ENCODE measurements around the gene KCP. TPM values are rescaled to one million over a fixed set of nuclear protein-coding genes. Genes with fewer than 3 reads are reported as not detected.

KCP gene
- total RNA-seq, 4 donors from 2014 or later, result 0.07 to 0.68 (median 0.21) TPM; not detected in 1

DNA sequence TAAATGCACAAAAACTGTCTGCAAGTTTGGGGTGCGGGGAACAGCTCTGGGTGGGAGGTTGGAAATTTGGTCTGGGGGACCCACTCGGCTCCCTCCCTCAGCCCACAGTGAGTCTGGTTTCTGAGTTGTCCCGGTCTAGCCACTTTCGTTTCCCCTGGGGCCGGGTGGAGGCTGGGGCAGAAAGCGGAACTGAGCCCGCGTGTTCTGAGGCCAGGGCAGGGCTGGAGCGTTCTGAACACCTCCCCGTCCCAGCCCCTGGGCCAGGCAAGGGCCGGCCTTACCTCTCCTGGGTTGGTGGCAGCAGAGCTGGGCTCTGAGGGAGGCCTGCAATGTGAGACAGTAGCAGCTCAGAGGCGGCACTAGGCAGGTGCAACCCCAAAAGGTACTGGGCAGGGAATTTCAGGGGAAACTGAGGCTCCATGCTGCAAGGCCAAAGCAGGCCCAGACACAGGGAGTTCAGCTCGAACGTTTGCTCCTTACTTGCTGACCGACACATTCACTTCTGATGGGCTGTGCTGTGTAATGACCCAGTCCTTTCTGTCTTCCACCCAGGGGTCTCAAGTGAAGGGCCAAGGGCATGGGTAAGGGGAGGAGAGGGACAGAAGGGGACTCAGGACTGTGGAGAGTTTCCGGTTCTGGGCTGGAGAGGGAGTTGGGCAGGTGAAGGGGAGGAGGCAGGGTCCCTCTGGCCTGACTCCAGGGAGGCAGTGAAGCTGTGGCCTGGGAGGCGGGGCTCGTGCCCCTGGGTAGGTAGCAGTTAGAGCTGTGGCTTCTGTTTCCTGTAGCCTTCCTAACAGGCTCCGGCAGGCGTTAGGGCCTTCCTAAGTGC lies 30.2 kb upstream of the KCP start:
- intact Hi-C loops (cut with DNase I; ENCODE audit: low total_unique reads), result no loop called here
- no peak overlapping the region for H3K4me3 ChIP-seq (ENCODE audit: low read depth, poor library complexity, severe bottlenecking)
- no peak for TF ChIP-seq POLR2A (IDR thresholded peaks at IDR 0.05)
- TF ChIP-seq, protein P1, sequence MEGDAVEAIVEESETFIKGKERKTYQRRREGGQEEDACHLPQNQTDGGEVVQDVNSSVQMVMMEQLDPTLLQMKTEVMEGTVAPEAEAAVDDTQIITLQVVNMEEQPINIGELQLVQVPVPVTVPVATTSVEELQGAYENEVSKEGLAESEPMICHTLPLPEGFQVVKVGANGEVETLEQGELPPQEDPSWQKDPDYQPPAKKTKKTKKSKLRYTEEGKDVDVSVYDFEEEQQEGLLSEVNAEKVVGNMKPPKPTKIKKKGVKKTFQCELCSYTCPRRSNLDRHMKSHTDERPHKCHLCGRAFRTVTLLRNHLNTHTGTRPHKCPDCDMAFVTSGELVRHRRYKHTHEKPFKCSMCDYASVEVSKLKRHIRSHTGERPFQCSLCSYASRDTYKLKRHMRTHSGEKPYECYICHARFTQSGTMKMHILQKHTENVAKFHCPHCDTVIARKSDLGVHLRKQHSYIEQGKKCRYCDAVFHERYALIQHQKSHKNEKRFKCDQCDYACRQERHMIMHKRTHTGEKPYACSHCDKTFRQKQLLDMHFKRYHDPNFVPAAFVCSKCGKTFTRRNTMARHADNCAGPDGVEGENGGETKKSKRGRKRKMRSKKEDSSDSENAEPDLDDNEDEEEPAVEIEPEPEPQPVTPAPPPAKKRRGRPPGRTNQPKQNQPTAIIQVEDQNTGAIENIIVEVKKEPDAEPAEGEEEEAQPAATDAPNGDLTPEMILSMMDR (IDR thresholded peaks at IDR 0.05), result no peak
- 70 to 82% methylated on average over 18 to 20 of the region's 20 CpGs for WGBS, 2 donors
- peak; percentile 49 to 89 for DNase-seq (ENCODE audit: low spot score in 2 of 2)

DNA sequence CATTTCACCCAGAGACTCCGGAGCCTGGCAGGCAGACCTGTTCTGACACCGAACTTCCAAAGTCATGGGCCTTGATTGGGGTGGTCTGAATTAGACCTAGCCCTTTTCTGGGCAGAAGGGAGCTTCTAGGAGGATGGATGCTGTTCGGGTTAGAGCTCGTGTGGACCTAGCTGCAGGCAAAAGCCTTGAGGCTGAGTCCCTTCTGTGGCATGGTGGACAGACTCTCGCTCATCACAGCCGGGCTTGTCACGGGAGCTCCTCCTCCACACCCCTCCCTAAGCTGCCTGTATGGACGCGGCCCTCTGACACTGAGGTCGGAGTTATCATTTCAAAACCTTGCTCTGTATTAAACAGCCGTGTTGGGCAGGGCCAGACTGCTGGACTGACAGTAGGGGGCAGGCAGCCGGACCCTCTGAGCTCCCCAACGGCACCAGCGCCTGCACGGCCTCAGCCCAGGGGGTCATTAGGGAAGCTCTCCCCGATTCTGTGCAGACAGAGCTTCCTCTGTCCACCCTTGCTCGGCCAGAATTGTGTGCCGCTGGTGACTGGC lies 29.4 kb upstream of the KCP start:
- no peak overlapping the region for H3K4me3 ChIP-seq (ENCODE audit: low read depth, poor library complexity, severe bottlenecking)
- no peak for TF ChIP-seq POLR2A (IDR thresholded peaks at IDR 0.05)
- TF ChIP-seq, protein P1 (IDR thresholded peaks at IDR 0.05), result no peak
- intact Hi-C loops (cut with DNase I; ENCODE audit: low total_unique reads), result no loop called here
- WGBS, 2 donors, result 76 to 85% methylated on average over 14 to 18 of the region's 18 CpGs
- peak in 1 of 2 donors; percentile 82 for DNase-seq (ENCODE audit: low spot score in 2 of 2)

DNA sequence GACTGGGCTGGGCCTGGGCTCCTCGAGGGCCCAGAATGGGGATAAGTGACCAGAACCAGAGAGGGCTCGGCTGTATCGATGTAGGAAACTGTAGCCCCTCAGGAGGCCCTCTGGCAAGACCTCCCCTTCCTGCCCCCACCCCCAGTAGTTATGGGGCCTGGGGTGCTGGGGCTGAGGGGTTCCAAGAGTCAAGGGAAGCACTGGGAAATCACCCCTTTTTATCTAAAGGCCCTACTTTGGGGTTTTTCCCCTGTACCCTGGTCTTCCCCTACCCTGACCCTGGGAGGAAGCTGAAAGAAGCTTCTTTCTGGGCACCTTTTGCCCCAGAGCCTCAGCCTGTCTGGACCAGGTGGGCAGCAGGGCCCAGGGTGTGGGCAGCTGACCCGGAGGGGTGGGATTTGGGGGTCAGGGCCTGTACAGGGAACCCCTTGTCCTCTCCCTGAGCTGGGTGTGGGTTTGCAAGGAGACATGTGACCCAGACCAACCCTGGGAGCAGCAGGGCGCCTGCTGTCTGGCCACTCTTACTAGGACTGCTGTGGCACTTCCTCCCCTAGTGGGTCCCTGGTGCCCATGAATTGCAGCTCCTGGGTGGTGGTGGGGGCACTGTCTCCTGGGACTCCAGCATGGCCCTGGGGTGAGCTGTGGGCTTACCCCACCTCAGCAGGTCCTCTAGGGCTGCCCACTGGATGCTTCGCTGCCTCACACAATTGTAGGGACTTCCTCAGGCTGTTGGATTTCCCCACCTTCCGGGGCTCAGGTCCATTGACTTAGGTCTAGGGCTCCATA lies 28.8 kb upstream of the KCP start:
- TF ChIP-seq POLR2A (IDR thresholded peaks at IDR 0.05), result no peak
- TF ChIP-seq, protein P1 (IDR thresholded peaks at IDR 0.05), result no peak
- 56 to 57% methylated on average over 6 of the region's 7 CpGs for WGBS, 2 donors
- H3K4me3 ChIP-seq (ENCODE audit: low read depth, poor library complexity, severe bottlenecking), result no peak overlapping the region
- DNase-seq (ENCODE audit: low spot score in 2 of 2), result peak in 1 of 2 donors; percentile 87
- intact Hi-C loops (cut with DNase I; ENCODE audit: low total_unique reads), result no loop called here

DNA sequence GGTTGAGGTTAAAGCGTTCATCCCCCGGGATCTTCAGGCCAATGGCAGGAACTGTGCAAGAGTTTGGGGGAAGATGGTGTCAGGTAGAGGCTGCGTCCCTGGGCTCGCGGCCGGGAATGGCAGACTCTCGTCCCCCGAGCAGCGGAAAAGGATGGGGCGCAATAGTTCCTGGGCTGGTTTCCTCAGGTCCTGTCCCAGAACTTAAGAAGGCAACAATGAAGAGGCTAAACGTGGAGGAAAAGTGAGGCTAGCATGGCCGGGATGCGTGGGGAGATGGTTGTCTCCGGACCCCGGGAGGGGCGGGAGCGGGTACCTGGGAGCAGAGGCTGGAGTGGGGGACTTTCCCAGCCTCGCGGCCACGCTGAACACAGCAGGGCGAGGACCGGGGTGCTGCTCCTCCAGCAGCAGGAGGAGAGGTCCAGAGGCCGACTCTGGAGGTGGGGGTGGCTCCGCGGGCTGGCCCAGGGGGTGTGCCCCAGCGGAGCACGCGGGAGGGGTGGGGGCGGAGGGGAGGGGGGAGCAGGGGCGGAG lies 28.1 kb upstream of the KCP start:
- peak overlapping the region; percentile 46 for H3K4me3 ChIP-seq (ENCODE audit: low read depth, poor library complexity, severe bottlenecking)
- peak in 1 of 2 donors; percentile 86 for DNase-seq (ENCODE audit: low spot score in 2 of 2)
- 0 to 2% methylated on average over 19 to 27 of the region's 30 CpGs for WGBS, 2 donors
- intact Hi-C loops (cut with DNase I; ENCODE audit: low total_unique reads), result no loop called here
- no peak for TF ChIP-seq POLR2A (IDR thresholded peaks at IDR 0.05)
- TF ChIP-seq, protein P1 (IDR thresholded peaks at IDR 0.05), result no peak

DNA sequence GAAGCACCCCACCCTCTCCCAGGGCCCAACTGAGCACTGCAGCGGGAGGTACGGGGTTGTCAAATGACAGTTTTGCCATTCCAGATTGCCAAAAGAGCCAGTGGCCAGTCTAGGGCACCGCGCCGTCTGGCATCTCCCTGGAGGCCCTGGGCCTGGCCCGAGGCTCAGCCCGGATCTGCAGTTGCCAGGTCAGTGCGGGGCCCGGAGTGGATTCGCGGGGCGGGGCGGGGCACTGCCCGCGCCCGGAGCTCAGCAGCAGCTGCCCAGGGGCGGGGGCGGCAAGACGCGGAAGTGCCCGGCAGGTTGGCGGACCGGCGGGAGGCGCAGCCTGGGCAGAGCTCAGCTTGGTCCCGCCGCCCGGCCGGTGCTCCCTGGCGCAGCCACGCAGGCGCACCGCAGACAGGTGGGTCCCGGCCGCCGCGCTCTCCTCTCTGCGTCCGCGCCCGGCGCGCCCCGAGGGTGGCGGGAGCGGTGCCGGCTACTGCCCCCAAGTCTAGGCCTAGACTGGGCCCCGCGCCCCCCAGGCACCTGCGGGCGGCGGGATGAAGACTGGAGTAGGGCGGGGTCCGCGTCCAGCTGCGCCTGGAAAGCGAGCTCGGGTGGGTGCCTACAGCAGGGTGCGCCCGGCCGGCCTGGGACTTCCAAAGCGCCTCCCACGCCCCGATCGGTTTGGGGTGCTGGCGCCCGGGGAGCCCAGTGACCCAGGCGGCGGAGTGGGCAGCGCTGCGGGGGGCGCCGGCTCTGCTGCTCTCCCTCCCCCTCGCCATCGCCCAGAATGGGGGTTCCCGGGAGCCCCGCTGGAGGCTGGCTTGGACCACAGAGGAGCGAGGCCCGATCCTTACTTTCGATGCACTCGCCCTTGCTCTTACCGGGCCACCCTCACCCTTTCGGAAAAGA lies 27.4 kb upstream of the KCP start, which contains the start of gene IRF5:
TSS of gene IRF5 (plus strand) at position 281 of the 897 bp plus-strand sequence. CDS start 4,155 bp downstream, outside the sequence.
- DNase-seq (ENCODE audit: low spot score in 2 of 2), result peak in 1 of 2 donors; percentile 86
- H3K4me3 ChIP-seq (ENCODE audit: low read depth, poor library complexity, severe bottlenecking), result peak within 1 kb of the TSS; percentile 46
- intact Hi-C loops (cut with DNase I; ENCODE audit: low total_unique reads), result no loop called here
- 2% methylated on average over 12 to 48 of the region's 83 CpGs for WGBS, 2 donors
- TF ChIP-seq, protein P1 (IDR thresholded peaks at IDR 0.05), result no peak
- TF ChIP-seq POLR2A (IDR thresholded peaks at IDR 0.05), result no peak

Measured in lower leg skin (tissue), 4 donors.